Measurements from ENCODE around the gene PIGT.

PIGT gene

GRCh38 chr20:45448270-45448669, 32.3 kb downstream of the PIGT start:
- TF ChIP-seq BHLHE40 (IDR thresholded peaks at IDR 0.05; ENCODE audit: borderline replicate concordance): no peak
- no peak for TF ChIP-seq FOXM1 (IDR thresholded peaks at IDR 0.05; ENCODE audit: borderline replicate concordance)
- TF ChIP-seq TARDBP (IDR thresholded peaks at IDR 0.05): no peak
- TF ChIP-seq ZNF384 (IDR thresholded peaks at IDR 0.05): no peak
- TF ChIP-seq FOXA1 (IDR thresholded peaks at IDR 0.05): no peak
- no peak for TF ChIP-seq CTBP1 (IDR thresholded peaks at IDR 0.05; ENCODE audit: borderline replicate concordance)
- POLR2A ChIA-PET: no interaction called here
- DNase-seq (ENCODE audit: extremely low spot score): no peak
- CTCF ChIA-PET: interaction anchor here (2.2 kb wide), 1 partner anchor 11 kb away, joined by 11 read pairs; no protein-coding TSS in a partner anchor

- POLR2A ChIA-PET: interaction anchor here (0.9 to 1.7 kb wide), 2 partner anchors 13 to 87 kb away, joined by 3 to 5 read pairs; partner anchors contain the start of gene SYS1
- CTCF ChIA-PET: interaction anchor here (0.5 to 2.2 kb wide), 12 partner anchors 12 to 390 kb away, joined by 3 to 11 read pairs (median 4); no protein-coding TSS in a partner anchor
- TF ChIP-seq FOXK2 (IDR thresholded peaks at IDR 0.05) (no peak), BHLHE40 (IDR thresholded peaks at IDR 0.05; ENCODE audit: borderline replicate concordance) (no peak), SUZ12 (IDR thresholded peaks at IDR 0.05) (no peak), ELF4 (IDR thresholded peaks at IDR 0.05) (no peak), ARNT (IDR thresholded peaks at IDR 0.05) (no peak), LEF1 (IDR thresholded peaks at IDR 0.05; ENCODE audit: borderline replicate concordance) (no peak), SP1 (IDR thresholded peaks at IDR 0.05) (no peak), PKNOX1 (IDR thresholded peaks at IDR 0.05) (no peak), FOXA1 (IDR thresholded peaks at IDR 0.05) (no peak), CTBP1 (IDR thresholded peaks at IDR 0.05; ENCODE audit: borderline replicate concordance) (no peak), TARDBP (IDR thresholded peaks at IDR 0.05) (no peak), L3MBTL2 (conservative IDR thresholded peaks at IDR 0.05) (no peak), ZNF384 (IDR thresholded peaks at IDR 0.05) (no peak), NFRKB (IDR thresholded peaks at IDR 0.05) (no peak), FOXM1 (IDR thresholded peaks at IDR 0.05; ENCODE audit: borderline replicate concordance) (no peak), HDGF (IDR thresholded peaks at IDR 0.05; ENCODE audit: borderline replicate concordance) (no peak)
- no peak for DNase-seq (ENCODE audit: extremely low spot score)
Observed at GRCh38 chr20:45449528-45449927, 33.6 kb downstream of the PIGT start.

- ChIA-PET POLR2A (interaction anchor here (0.9 to 1.7 kb wide), 2 partner anchors 14 to 87 kb away, joined by 3 to 5 read pairs; partner anchors contain the start of gene SYS1), CTCF (interaction anchor here (0.5 to 2.2 kb wide), 13 partner anchors 13 to 389 kb away, joined by 3 to 11 read pairs (median 4); no protein-coding TSS in a partner anchor)
- TF ChIP-seq CTBP1 (IDR thresholded peaks at IDR 0.05; ENCODE audit: borderline replicate concordance) (no peak), FOXM1 (IDR thresholded peaks at IDR 0.05; ENCODE audit: borderline replicate concordance) (no peak), ARNT (IDR thresholded peaks at IDR 0.05) (no peak), NFRKB (IDR thresholded peaks at IDR 0.05) (no peak), FOXK2 (IDR thresholded peaks at IDR 0.05) (no peak), L3MBTL2 (conservative IDR thresholded peaks at IDR 0.05) (no peak), LEF1 (IDR thresholded peaks at IDR 0.05; ENCODE audit: borderline replicate concordance) (no peak), ELF4 (IDR thresholded peaks at IDR 0.05) (no peak), HDGF (IDR thresholded peaks at IDR 0.05; ENCODE audit: borderline replicate concordance) (no peak), PKNOX1 (IDR thresholded peaks at IDR 0.05) (no peak), BHLHE40 (IDR thresholded peaks at IDR 0.05; ENCODE audit: borderline replicate concordance) (no peak), SUZ12 (IDR thresholded peaks at IDR 0.05) (no peak), ZNF384 (IDR thresholded peaks at IDR 0.05) (no peak), SP1 (IDR thresholded peaks at IDR 0.05) (no peak), TARDBP (IDR thresholded peaks at IDR 0.05) (no peak), FOXA1 (IDR thresholded peaks at IDR 0.05) (no peak)
- peak; percentile 52 for DNase-seq (ENCODE audit: extremely low spot score)
Observed at GRCh38 chr20:45450097-45450818, 34.3 kb downstream of the PIGT start.

- POLR2A ChIA-PET: no interaction called here
- no peak for DNase-seq (ENCODE audit: extremely low spot score)
- TF ChIP-seq SUZ12 (IDR thresholded peaks at IDR 0.05): no peak
- TF ChIP-seq FOXK2 (IDR thresholded peaks at IDR 0.05): no peak
- no peak for TF ChIP-seq LEF1 (IDR thresholded peaks at IDR 0.05; ENCODE audit: borderline replicate concordance)
- no peak for TF ChIP-seq HDGF (IDR thresholded peaks at IDR 0.05; ENCODE audit: borderline replicate concordance)
- TF ChIP-seq SP1 (IDR thresholded peaks at IDR 0.05): no peak
- TF ChIP-seq NFRKB (IDR thresholded peaks at IDR 0.05): no peak
- TF ChIP-seq FOXM1 (IDR thresholded peaks at IDR 0.05; ENCODE audit: borderline replicate concordance): no peak
- no peak for TF ChIP-seq ARNT (IDR thresholded peaks at IDR 0.05)
- CTCF ChIA-PET: interaction anchor here (1.5 kb wide), 1 partner anchor 78 kb away, joined by 6 read pairs; no protein-coding TSS in a partner anchor
Observed at GRCh38 chr20:45452238-45452637, 36.3 kb downstream of the PIGT start.

- no peak for TF ChIP-seq CTBP1 (IDR thresholded peaks at IDR 0.05; ENCODE audit: borderline replicate concordance)
- TF ChIP-seq SUZ12 (IDR thresholded peaks at IDR 0.05): no peak
- TF ChIP-seq HDGF (IDR thresholded peaks at IDR 0.05; ENCODE audit: borderline replicate concordance): no peak
- TF ChIP-seq ARNT (IDR thresholded peaks at IDR 0.05): no peak
- no peak for TF ChIP-seq FOXK2 (IDR thresholded peaks at IDR 0.05)
- no peak for TF ChIP-seq BHLHE40 (IDR thresholded peaks at IDR 0.05; ENCODE audit: borderline replicate concordance)
- TF ChIP-seq L3MBTL2 (conservative IDR thresholded peaks at IDR 0.05): no peak
- TF ChIP-seq TARDBP (IDR thresholded peaks at IDR 0.05): no peak
- TF ChIP-seq ZNF384 (IDR thresholded peaks at IDR 0.05): no peak
- TF ChIP-seq FOXA1 (IDR thresholded peaks at IDR 0.05): no peak
- TF ChIP-seq ELF4 (IDR thresholded peaks at IDR 0.05): no peak
- TF ChIP-seq LEF1 (IDR thresholded peaks at IDR 0.05; ENCODE audit: borderline replicate concordance): no peak
- no peak for TF ChIP-seq PKNOX1 (IDR thresholded peaks at IDR 0.05)
- no peak for TF ChIP-seq SP1 (IDR thresholded peaks at IDR 0.05)
- no peak for TF ChIP-seq FOXM1 (IDR thresholded peaks at IDR 0.05; ENCODE audit: borderline replicate concordance)
- no peak for TF ChIP-seq NFRKB (IDR thresholded peaks at IDR 0.05)
- no peak for DNase-seq (ENCODE audit: extremely low spot score)
- CTCF ChIA-PET: interaction anchor here (0.6 to 1.5 kb wide), 5 partner anchors 79 to 318 kb away, joined by 3 to 6 read pairs (median 4); partner anchors contain the start of gene SDC4
- POLR2A ChIA-PET: no interaction called here
Observed at GRCh38 chr20:45452772-45453691, 37.1 kb downstream of the PIGT start.
